ENCODE measurements around the gene PPFIA4.
"Not testable (repeated sequence)": the region's sequence is repeated elsewhere in the genome, so short reads cannot be mapped to it uniquely, and the experiment has no call there.

GRCh38 chr1:202986120-202986519 lies 40.2 kb upstream of the PPFIA4 start:
- not testable (repeated sequence) for TF ChIP-seq ZNF274 (IDR thresholded peaks at IDR 0.05; ENCODE audit: low read depth, low read length); YY1 (IDR thresholded peaks at IDR 0.05; ENCODE audit: insufficient read depth, insufficient read length); SUZ12 (IDR thresholded peaks at IDR 0.05; ENCODE audit: extremely low read depth, insufficient read depth, insufficient read length)
